ACHN (cell line): ENCODE measurements around the gene ZNF420.
A peak's percentile ranks its signal among the peaks of the same experiment; 100 is the strongest.
"Not testable (repeated sequence)": the region's sequence is repeated elsewhere in the genome, so short reads cannot be mapped to it uniquely, and the experiment has no call there.

Experiments
- DNase-seq: peaks from one replicate; pipeline ENCODE4 v3.0.0-alpha.2; 2015
- in situ Hi-C: cut with HindIII; loops from 2 replicates; pipeline ENCODE4 v1.10.0; 2017; ENCODE audit warnings: low sequenced_read_pairs, low pct_ligation_motif_present, low pct_unique_long_range_greater_than_20kb

The ZNF420 gene

GRCh38 chr19:37077934-37078716 is at the start of gene ZNF420:
Gene ZNF420, plus strand, starts transcription at chr19:37078433. Its CDS starts 10,686 bp downstream, at chr19:37089119.
- DNase-seq: peak; percentile 91
- in situ Hi-C loops: no loop called here

- in situ Hi-C loops: no loop called here
- DNase-seq: no peak
Measured at GRCh38 chr19:37045140-37045539, 33.1 kb upstream of the ZNF420 start.

GRCh38 chr19:37055330-37055729 is 22.9 kb upstream of the ZNF420 start:
- in situ Hi-C loops: no loop called here
- no peak for DNase-seq

GRCh38 chr19:37056776-37057175 is 21.5 kb upstream of the ZNF420 start:
- DNase-seq: no peak
- in situ Hi-C loops: no loop called here

GRCh38 chr19:37059142-37059541 is 19.1 kb upstream of the ZNF420 start:
- in situ Hi-C loops: no loop called here
- DNase-seq: no peak

- DNase-seq, in situ Hi-C loops: not testable (repeated sequence)
Measured at GRCh38 chr19:37064886-37065285, 13.3 kb upstream of the ZNF420 start.

GRCh38 chr19:37074111-37074510 is 4.1 kb upstream of the ZNF420 start:
- no peak for DNase-seq
- in situ Hi-C loops: no loop called here

GRCh38 chr19:37074819-37075362 is 3.3 kb upstream of the ZNF420 start:
- DNase-seq: no peak
- in situ Hi-C loops: no loop called here

- in situ Hi-C loops, DNase-seq: not testable (repeated sequence)
Measured at GRCh38 chr19:37076524-37076923, 1.7 kb upstream of the ZNF420 start.

- peak; percentile 17 for DNase-seq
- in situ Hi-C loops: no loop called here
Measured at GRCh38 chr19:37077501-37077933, 716 bp upstream of the ZNF420 start.

- DNase-seq: no peak
- in situ Hi-C loops: no loop called here
Measured at GRCh38 chr19:37078717-37079032, 442 bp downstream of the ZNF420 start.

- in situ Hi-C loops: no loop called here
- DNase-seq: no peak
Measured at GRCh38 chr19:37079238-37079637, 1.0 kb downstream of the ZNF420 start.

- in situ Hi-C loops: no loop called here
- no peak for DNase-seq
Measured at GRCh38 chr19:37082307-37082706, 4.1 kb downstream of the ZNF420 start.

- DNase-seq: no peak
- in situ Hi-C loops: no loop called here
Measured at GRCh38 chr19:37087110-37087509, 8.9 kb downstream of the ZNF420 start.

- in situ Hi-C loops: no loop called here
- no peak for DNase-seq
Measured at GRCh38 chr19:37095859-37096258, 17.6 kb downstream of the ZNF420 start.

- in situ Hi-C loops: no loop called here
- DNase-seq: no peak
Measured at GRCh38 chr19:37098570-37098969, 20.3 kb downstream of the ZNF420 start.

GRCh38 chr19:37104135-37104534 is 25.9 kb downstream of the ZNF420 start:
- DNase-seq, in situ Hi-C loops: not testable (repeated sequence)

- DNase-seq: peak; percentile 17
- in situ Hi-C loops: not testable (repeated sequence)
Measured at GRCh38 chr19:37111753-37112152, 33.5 kb downstream of the ZNF420 start.

GRCh38 chr19:37114001-37114400 is 35.8 kb downstream of the ZNF420 start:
- in situ Hi-C loops: no loop called here
- no peak for DNase-seq

- in situ Hi-C loops, DNase-seq: not testable (repeated sequence)
Measured at GRCh38 chr19:37122093-37122492, 43.9 kb downstream of the ZNF420 start.
